ENCODE measurements around the gene TVP23B.
"Not testable (repeated sequence)": the region's sequence is repeated elsewhere in the genome, so short reads cannot be mapped to it uniquely, and the experiment has no call there.

Gene TVP23B

GRCh38 chr17:18816489-18817371 is 35.7 kb downstream of the TVP23B start:
- Histone ChIP-seq H3K4me1 (peaks cover 0 to 32% (median 21%) of the 10 kb centered on the region in 10 experiments; a peak in 15 of 20 replicates), H3K4me2 (peak overlapping the region in 6 of 11 experiments; percentile 56 to 70 (median 63); a peak in 7 of 22 replicates)
- H3K36me3 ChIP-seq; H3K27me3 ChIP-seq; H3K9me3 ChIP-seq (replicated peaks in 1 of 11); H3K27ac ChIP-seq; H4K20me1 ChIP-seq; H3K9ac ChIP-seq; H3K4me3 ChIP-seq: not testable (repeated sequence)

GRCh38 chr17:18821430-18821829 is 40.4 kb downstream of the TVP23B start:
- H3K27ac ChIP-seq; H4K20me1 ChIP-seq; H3K27me3 ChIP-seq; H3K36me3 ChIP-seq; H3K4me3 ChIP-seq; H3K9ac ChIP-seq; H3K9me3 ChIP-seq (replicated peaks in 1 of 11); H3K4me2 ChIP-seq: not testable (repeated sequence)
- H3K4me1 ChIP-seq, result peaks cover 0 to 32% (median 21%) of the 10 kb centered on the region in 10 experiments; a peak in 15 of 20 replicates

GRCh38 chr17:18827613-18828012 is 46.6 kb downstream of the TVP23B start:
- not testable (repeated sequence) for H3K4me3 ChIP-seq; H3K4me1 ChIP-seq; H3K27ac ChIP-seq; H3K9ac ChIP-seq; H3K9me3 ChIP-seq (replicated peaks in 1 of 11); H3K4me2 ChIP-seq; H4K20me1 ChIP-seq; H3K27me3 ChIP-seq; H3K36me3 ChIP-seq

GRCh38 chr17:18848501-18848900 is 67.5 kb downstream of the TVP23B start:
- Histone ChIP-seq H3K27ac (peak overlapping the region in 4 of 11 experiments; percentile 0 to 70 (median 28); a peak in 4 of 22 replicates), H3K9me3 (replicated peaks in 1 of 11) (no peaks in the 10 kb centered on the region), H3K9ac (no peak overlapping the region), H3K4me2 (peak overlapping the region in 1 of 11 experiments; percentile 61; a peak in 1 of 22 replicates), H3K36me3 (no peaks in the 10 kb centered on the region), H4K20me1 (no peaks in the 10 kb centered on the region), H3K4me3 (no peak overlapping the region), H3K4me1 (peaks cover 0 to 33% (median 17%) of the 10 kb centered on the region in 10 experiments; a peak in 16 of 20 replicates), H3K27me3 (no peaks in the 10 kb centered on the region)
- no peak for TF ChIP-seq Cebpa-rat (IDR thresholded peaks at IDR 0.05)

- no peaks in the 10 kb centered on the region for H3K36me3 ChIP-seq
- H3K4me2 ChIP-seq, result peak overlapping the region in 6 of 11 experiments; percentile 13 to 61 (median 57); a peak in 6 of 22 replicates
- no peak for TF ChIP-seq Cebpa-rat (IDR thresholded peaks at IDR 0.05)
- H3K27ac ChIP-seq, result peak overlapping the region in 6 of 11 experiments; percentile 22 to 70 (median 42); a peak in 10 of 22 replicates
- peak overlapping the region in 3 of 11 experiments; percentile 18 to 27 (median 23); a peak in 1 of 22 replicates for H3K9ac ChIP-seq
- H4K20me1 ChIP-seq, result no peaks in the 10 kb centered on the region
- H3K27me3 ChIP-seq, result no peaks in the 10 kb centered on the region
- no peak overlapping the region for H3K4me3 ChIP-seq
- H3K9me3 ChIP-seq (replicated peaks in 1 of 11), result no peaks in the 10 kb centered on the region
- peaks cover 8 to 44% (median 27%) of the 10 kb centered on the region in 10 experiments for H3K4me1 ChIP-seq
Observed at GRCh38 chr17:18850679-18851078, 69.7 kb downstream of the TVP23B start.

GRCh38 chr17:18851201-18851600 is 70.2 kb downstream of the TVP23B start:
- peak overlapping the region in 4 of 11 experiments; percentile 29 to 70 (median 54); a peak in 5 of 22 replicates for H3K27ac ChIP-seq

GRCh38 chr17:18854956-18855355 is 74.0 kb downstream of the TVP23B start:
- Histone ChIP-seq H3K27ac (no peak overlapping the region), H3K4me3 (peak overlapping the region in 8 of 10 experiments; percentile 55 to 76 (median 64); a peak in 10 of 20 replicates), H3K4me1 (peaks cover 35 to 56% (median 46%) of the 10 kb centered on the region in 10 experiments), H4K20me1 (no peaks in the 10 kb centered on the region; a peak in 2 of 22 replicates), H3K36me3 (no peaks in the 10 kb centered on the region), H3K9ac (peak overlapping the region in 3 of 11 experiments; percentile 69 to 77 (median 75); a peak in 2 of 22 replicates), H3K4me2 (peak overlapping the region; percentile 80 to 98 (median 91)), H3K27me3 (no peaks in the 10 kb centered on the region), H3K9me3 (replicated peaks in 1 of 11) (no peaks in the 10 kb centered on the region)
- no peak for TF ChIP-seq Cebpa-rat (IDR thresholded peaks at IDR 0.05)

More at GRCh38 chr17:18851201-18851600, 70.2 kb downstream of the TVP23B start:
- H3K4me3 ChIP-seq, result no peak overlapping the region
- H4K20me1 ChIP-seq, result no peaks in the 10 kb centered on the region
- no peak overlapping the region for H3K9ac ChIP-seq
- H3K36me3 ChIP-seq, result no peaks in the 10 kb centered on the region
- H3K4me2 ChIP-seq, result peak overlapping the region in 3 of 11 experiments; percentile 13 to 61 (median 59); a peak in 3 of 22 replicates
- TF ChIP-seq Cebpa-rat (IDR thresholded peaks at IDR 0.05), result no peak
- H3K9me3 ChIP-seq (replicated peaks in 1 of 11), result no peaks in the 10 kb centered on the region
- H3K4me1 ChIP-seq, result peaks cover 8 to 45% (median 27%) of the 10 kb centered on the region in 10 experiments
- no peaks in the 10 kb centered on the region for H3K27me3 ChIP-seq

GRCh38 chr17:18855831-18856569 is 75.0 kb downstream of the TVP23B start:
- TF ChIP-seq Cebpa-rat (IDR thresholded peaks at IDR 0.05), result no peak
- peaks cover 45 to 56% (median 49%) of the 10 kb centered on the region in 10 experiments for H3K4me1 ChIP-seq
- H3K4me3 ChIP-seq, result peak overlapping the region; percentile 55 to 76 (median 65)
- peaks cover 0 to 4% (median 0%) of the 10 kb centered on the region in 11 experiments; a peak in 2 of 22 replicates for H4K20me1 ChIP-seq
- peak overlapping the region; percentile 51 to 80 (median 68); a peak in 21 of 22 replicates for H3K9ac ChIP-seq
- peak overlapping the region in 8 of 11 experiments; percentile 32 to 62 (median 54); a peak in 16 of 22 replicates for H3K27ac ChIP-seq
- H3K36me3 ChIP-seq, result no peaks in the 10 kb centered on the region
- no peaks in the 10 kb centered on the region for H3K9me3 ChIP-seq (replicated peaks in 1 of 11)
- H3K27me3 ChIP-seq, result no peaks in the 10 kb centered on the region
- H3K4me2 ChIP-seq, result peak overlapping the region; percentile 80 to 98 (median 91)

Measured in BLaER1 treated with 17β-estradiol and CSF1 and Interleukin-3, amounts not matched to agents 10 nM and 100 nM (cell line).